PC-3 (cell line): ENCODE data around the gene BTG4. TPM values are rescaled to one million over a fixed set of nuclear protein-coding genes. Genes with fewer than 3 reads are reported as not detected.

ENCODE experiments used
- ATAC-seq: fragments of 200-7000 bp; cut with Tn5 transposase; 2 replicates; pipeline ENCODE4 v1.9.1; 2020; ENCODE audit warnings: mild to moderate bottlenecking, moderate library complexity
- BruUV-seq: library from RNA; stranded (reverse); fragments of 400-500 nt; replicated peaks from 2 replicates; lab custom pipeline; 2021; lab: Mats Ljungman, UMichigan
- CTCF ChIA-PET: fragments of 300-600 bp; sonication (Branson Sonifier 250); formaldehyde crosslinking; loops from one replicate; lab custom pipeline; 2022; ENCODE audit warnings: antibody characterized with exemption; lab: Charles Lee
- POLR2A ChIA-PET: fragments of 300-600 bp; sonication (Branson Sonifier 250); formaldehyde crosslinking; loops from one replicate; lab custom pipeline; 2022; ENCODE audit warnings: antibody characterized with exemption; ENCODE audit not compliant: unreplicated experiment; lab: Charles Lee
- DNase-seq: peaks from one replicate; pipeline ENCODE4 v3.0.0-alpha.2; 2015
- H2AFZ ChIP-seq: fragments of 300-600 bp; sonication (generic); 2 replicates; pipeline ENCODE4 v1.6.0; 2016; ENCODE audit warnings: antibody characterized with exemption, low read length
- H3F3A ChIP-seq: fragments of 300-600 bp; sonication (generic); one replicate; pipeline ENCODE4 v1.6.0; 2017; ENCODE audit warnings: antibody characterized with exemption, low read length, control low read depth, mild to moderate bottlenecking; ENCODE audit not compliant: unreplicated experiment
- H3K27ac ChIP-seq: fragments of 300-600 bp; sonication (generic); 2 replicates; pipeline ENCODE4 v1.5.1; 2016; ENCODE audit warnings: mild to moderate bottlenecking, low read length
- H3K27me3 ChIP-seq: fragments of 300-600 bp; sonication (generic); 2 replicates; pipeline ENCODE4 v1.6.1; 2016; ENCODE audit warnings: low read length, mixed read lengths
- H3K36me3 ChIP-seq: fragments of 300-600 bp; sonication (generic); 2 replicates; pipeline ENCODE4 v1.6.1; 2016; ENCODE audit warnings: low read depth, mixed run types, low read length, mixed read lengths
- H3K4me1 ChIP-seq: fragments of 300-600 bp; sonication (generic); 2 replicates; pipeline ENCODE4 v1.5.1; 2016; ENCODE audit warnings: low read length; ENCODE audit not compliant: insufficient read depth
- H3K4me2 ChIP-seq: fragments of 300-600 bp; sonication (generic); 2 replicates; pipeline ENCODE4 v1.6.0; 2016; ENCODE audit warnings: low read length
- H3K4me3 ChIP-seq: fragments of 300-600 bp; sonication (generic); 2 replicates; pipeline ENCODE4 v1.5.1; 2016; ENCODE audit warnings: mild to moderate bottlenecking, low read length, mixed read lengths
- H3K79me2 ChIP-seq: fragments of 300-600 bp; sonication (generic); 2 replicates; pipeline ENCODE4 v1.6.1; 2017; ENCODE audit warnings: low read length, mixed read lengths
- H3K9ac ChIP-seq: fragments of 300-600 bp; sonication (generic); 2 replicates; pipeline ENCODE4 v1.6.0; 2016; ENCODE audit warnings: mild to moderate bottlenecking, low read length
- H3K9me2 ChIP-seq: fragments of 300-600 bp; sonication (generic); replicated peaks from 2 replicates; pipeline ENCODE4 v1.6.1; 2016; ENCODE audit warnings: mixed run types, low read length, mixed read lengths
- H3K9me3 ChIP-seq: fragments of 300-600 bp; sonication (generic); 2 replicates; pipeline ENCODE4 v1.6.1; 2016; ENCODE audit warnings: low read length, mixed read lengths
- H4K20me1 ChIP-seq: fragments of 300-600 bp; sonication (generic); 2 replicates; pipeline ENCODE4 v1.6.1; 2016; ENCODE audit warnings: low read length, mixed read lengths
- EZH2 ChIP-seq: fragments of 300-600 bp; sonication (generic); IDR thresholded peaks from one replicate; pipeline ENCODE4 v1.6.1; 2017; ENCODE audit warnings: antibody characterized with exemption, mild to moderate bottlenecking, low read length; ENCODE audit not compliant: unreplicated experiment
- EZH2phosphoT487 ChIP-seq: fragments of 300-600 bp; sonication (generic); IDR thresholded peaks from 2 replicates; pipeline ENCODE4 v1.6.1; 2018; ENCODE audit warnings: mild to moderate bottlenecking, antibody characterized with exemption, low read length, borderline replicate concordance
- intact Hi-C: fragments of 100-400 bp; cut with micrococcal nuclease; formaldehyde crosslinking; loops from 2 replicates; pipeline ENCODE4 v1.9.0; 2023
- total RNA-seq: library from RNA; depleted of rRNA; stranded (reverse); fragments of >200 nt; gene quantifications from 2 replicates; pipeline ENCODE4 v1.2.3, GENCODE V29; 2014
- TF ChIP-seq, protein P1 (sequence below): fragments of 300-600 bp; sonication (generic); conservative IDR thresholded peaks from 2 replicates; pipeline ENCODE4 v1.5.1; 2017; ENCODE audit warnings: antibody characterized with exemption, low read depth, mild to moderate bottlenecking, low read length

The BTG4 gene
- total RNA-seq, 1 experiment from 2014 or later, result not detected

DNA sequence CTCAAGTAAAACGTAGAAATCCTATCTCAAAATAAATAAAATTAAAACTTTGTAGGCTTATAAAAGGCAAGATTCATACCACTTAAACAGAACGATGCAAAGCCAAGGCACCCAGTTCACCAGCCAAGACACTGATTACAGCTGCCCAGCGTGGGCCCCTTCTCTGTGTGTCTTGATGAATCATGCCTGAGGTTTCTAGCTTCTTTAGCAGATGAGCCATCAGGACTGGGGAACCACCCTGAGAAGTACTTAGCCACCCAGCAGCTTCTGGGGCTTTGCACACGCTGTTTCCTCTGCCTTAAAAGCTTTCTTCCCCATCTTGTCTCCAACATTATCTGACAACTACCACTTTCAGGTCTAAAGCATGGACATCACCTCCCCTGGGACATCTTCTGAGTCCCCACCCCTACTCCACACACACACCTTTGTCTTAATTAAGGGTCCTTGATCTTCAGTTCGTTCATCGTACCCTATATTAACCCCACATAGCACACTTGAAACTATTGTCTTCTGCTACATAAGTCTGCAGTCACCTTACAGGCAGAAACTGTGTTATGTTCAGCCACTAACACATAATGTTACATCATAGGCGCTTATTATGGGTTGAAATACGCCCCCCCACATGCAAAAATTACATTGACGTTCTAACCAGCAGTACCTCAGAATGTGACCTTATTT lies 19.6 kb upstream of the BTG4 start:
- Histone ChIP-seq H3K36me3 (no peaks in the 10 kb centered on the region), H2AFZ (peak overlapping the region; percentile 43; the same call in 1 of the 2 replicates), H3K9ac (no peak overlapping the region; the same call in none of the 2 replicates), H3K27me3 (no peaks in the 10 kb centered on the region), H3K9me2 (no peaks in the 10 kb centered on the region), H3K4me3 (0 out of 2 replicates have a peak overlapping the region, but pooled peaks have one; percentile 10), H3F3A (peaks cover 10% of the 10 kb centered on the region), H3K4me2 (peak overlapping the region; percentile 61), H3K9me3 (no peaks in the 10 kb centered on the region), H3K27ac (peak overlapping the region; percentile 76), H3K79me2 (no peaks in the 10 kb centered on the region), H4K20me1 (no peaks in the 10 kb centered on the region), H3K4me1 (peaks cover 61% of the 10 kb centered on the region)
- no TSS peak for BruUV-seq
- intact Hi-C loops, result loop anchor here (1.0 to 10.0 kb wide), 3 partner anchors 22 to 327 kb away; no protein-coding TSS in a partner anchor
- CTCF ChIA-PET, result interaction anchor here (0.6 to 1.1 kb wide), 5 partner anchors 26 to 749 kb away, joined by 3 to 10 read pairs (median 5); no protein-coding TSS in a partner anchor
- TF ChIP-seq EZH2 (no peak), EZH2phosphoT487 (no peak)
- TF ChIP-seq, protein P1, sequence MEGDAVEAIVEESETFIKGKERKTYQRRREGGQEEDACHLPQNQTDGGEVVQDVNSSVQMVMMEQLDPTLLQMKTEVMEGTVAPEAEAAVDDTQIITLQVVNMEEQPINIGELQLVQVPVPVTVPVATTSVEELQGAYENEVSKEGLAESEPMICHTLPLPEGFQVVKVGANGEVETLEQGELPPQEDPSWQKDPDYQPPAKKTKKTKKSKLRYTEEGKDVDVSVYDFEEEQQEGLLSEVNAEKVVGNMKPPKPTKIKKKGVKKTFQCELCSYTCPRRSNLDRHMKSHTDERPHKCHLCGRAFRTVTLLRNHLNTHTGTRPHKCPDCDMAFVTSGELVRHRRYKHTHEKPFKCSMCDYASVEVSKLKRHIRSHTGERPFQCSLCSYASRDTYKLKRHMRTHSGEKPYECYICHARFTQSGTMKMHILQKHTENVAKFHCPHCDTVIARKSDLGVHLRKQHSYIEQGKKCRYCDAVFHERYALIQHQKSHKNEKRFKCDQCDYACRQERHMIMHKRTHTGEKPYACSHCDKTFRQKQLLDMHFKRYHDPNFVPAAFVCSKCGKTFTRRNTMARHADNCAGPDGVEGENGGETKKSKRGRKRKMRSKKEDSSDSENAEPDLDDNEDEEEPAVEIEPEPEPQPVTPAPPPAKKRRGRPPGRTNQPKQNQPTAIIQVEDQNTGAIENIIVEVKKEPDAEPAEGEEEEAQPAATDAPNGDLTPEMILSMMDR, result no peak
- peak; percentile 95 for DNase-seq
- ATAC-seq, result peak; percentile 93
- POLR2A ChIA-PET, result interaction anchor here (0.5 to 0.8 kb wide), 3 partner anchors 23 to 314 kb away, joined by 3 to 4 read pairs (median 3); no protein-coding TSS in a partner anchor

DNA sequence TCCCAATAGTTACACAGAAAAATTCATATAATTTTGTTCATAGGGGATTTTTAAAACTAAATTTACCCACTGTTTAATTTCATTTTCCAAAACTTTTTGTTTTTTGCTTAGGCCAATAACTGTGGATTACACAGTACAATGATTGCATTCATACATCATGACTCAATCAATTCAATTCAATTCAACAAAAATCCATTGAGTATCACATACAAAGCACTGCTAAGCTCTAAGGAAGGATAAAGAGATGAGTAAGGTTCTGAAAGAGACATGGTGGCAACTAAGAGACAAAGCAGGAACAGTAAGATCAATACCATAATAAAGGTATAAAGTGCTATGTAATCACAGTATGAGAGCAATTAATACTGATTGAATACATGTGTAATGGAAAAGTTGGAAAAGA lies 18.9 kb upstream of the BTG4 start:
- TF ChIP-seq, protein P1, result no peak
- TF ChIP-seq EZH2 (no peak), EZH2phosphoT487 (no peak)
- Histone ChIP-seq H4K20me1 (no peaks in the 10 kb centered on the region), H3K27me3 (no peaks in the 10 kb centered on the region), H2AFZ (no peak overlapping the region), H3K4me2 (peak overlapping the region; percentile 61), H3K27ac (peak overlapping the region; percentile 76), H3K36me3 (no peaks in the 10 kb centered on the region), H3K9me2 (no peaks in the 10 kb centered on the region), H3F3A (peaks cover 10% of the 10 kb centered on the region), H3K9ac (peak overlapping the region; percentile 6), H3K4me1 (peaks cover 66% of the 10 kb centered on the region), H3K9me3 (no peaks in the 10 kb centered on the region), H3K79me2 (no peaks in the 10 kb centered on the region), H3K4me3 (no peak overlapping the region)
- no TSS peak for BruUV-seq
- intact Hi-C loops, result loop anchor here (1.0 to 10.0 kb wide), 3 partner anchors 23 to 326 kb away; no protein-coding TSS in a partner anchor
- peak; percentile 59 for DNase-seq
- ChIA-PET CTCF (interaction anchor here (0.6 to 1.1 kb wide), 5 partner anchors 27 to 750 kb away, joined by 3 to 10 read pairs (median 5); no protein-coding TSS in a partner anchor), POLR2A (interaction anchor here (0.5 to 0.8 kb wide), 3 partner anchors 23 to 315 kb away, joined by 3 to 4 read pairs (median 3); no protein-coding TSS in a partner anchor)
- ATAC-seq, result peak; percentile 38

DNA sequence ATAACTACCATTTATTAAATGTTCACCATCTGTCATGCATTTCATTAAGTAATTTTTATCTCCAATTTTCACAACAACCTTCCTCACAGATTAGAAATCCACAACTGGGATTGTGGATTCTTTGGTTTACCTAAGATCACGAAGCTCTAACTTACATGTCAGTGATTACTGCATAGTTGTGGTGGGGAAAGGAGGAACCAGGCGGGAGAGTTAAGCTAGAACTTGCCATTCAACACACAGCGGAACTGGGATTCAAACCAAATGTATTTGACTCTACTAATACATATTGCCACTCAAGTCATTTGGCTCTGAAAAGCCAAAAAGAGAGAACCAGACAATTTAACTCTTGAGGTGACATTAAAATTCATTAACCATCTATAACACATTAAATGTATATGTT lies 17.9 kb upstream of the BTG4 start:
- Histone ChIP-seq H2AFZ (no peak overlapping the region), H3F3A (peaks cover 10% of the 10 kb centered on the region), H3K9me3 (no peaks in the 10 kb centered on the region), H3K4me1 (peaks cover 59% of the 10 kb centered on the region), H3K4me2 (no peak overlapping the region), H3K27me3 (no peaks in the 10 kb centered on the region), H3K4me3 (no peak overlapping the region), H4K20me1 (no peaks in the 10 kb centered on the region), H3K9me2 (no peaks in the 10 kb centered on the region), H3K36me3 (no peaks in the 10 kb centered on the region), H3K27ac (no peak overlapping the region), H3K79me2 (no peaks in the 10 kb centered on the region), H3K9ac (no peak overlapping the region)
- no peak for DNase-seq
- POLR2A ChIA-PET, result no interaction called here
- no TSS peak for BruUV-seq
- intact Hi-C loops, result loop anchor here (10.0 kb wide), 1 partner anchor 325 kb away; no protein-coding TSS in a partner anchor
- CTCF ChIA-PET, result no interaction called here
- no peak for ATAC-seq
- TF ChIP-seq EZH2phosphoT487, result no peak
- TF ChIP-seq EZH2, result no peak
